Measurements from ENCODE around the gene GPC1. TPM values are rescaled to one million over a fixed set of nuclear protein-coding genes. Genes with fewer than 3 reads are reported as not detected.

Gene GPC1
- total RNA-seq, 2 donors from 2014 or later: 37.8 to 69.7 TPM

DNA sequence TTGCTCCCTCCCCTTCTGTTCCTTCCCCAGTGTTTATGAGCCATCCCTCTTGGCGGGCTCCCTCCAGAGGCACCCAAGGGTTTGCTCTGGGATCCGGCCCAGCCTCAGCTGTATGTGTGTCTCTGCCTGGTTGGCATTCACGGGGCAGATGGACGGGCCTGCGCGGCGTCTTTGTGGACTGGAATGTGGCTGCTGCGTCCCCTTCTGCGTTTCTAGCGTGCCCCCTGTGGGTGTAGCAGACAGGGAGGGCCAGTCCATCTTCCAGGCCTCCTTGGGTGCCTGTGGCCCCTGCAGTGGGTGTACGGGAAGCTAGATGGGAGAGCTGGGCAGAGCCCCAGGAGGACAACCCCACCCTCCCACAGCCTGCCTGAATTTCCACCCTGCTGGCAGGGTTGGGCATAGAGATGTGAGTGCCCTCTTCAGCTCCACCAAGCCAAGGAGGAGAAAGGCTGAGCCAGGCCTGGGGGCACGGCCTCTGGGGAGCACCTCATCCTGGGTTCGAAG lies 15.7 kb downstream of the GPC1 start:
- Mint-ChIP-seq H3K9me3 (no peaks in the 10 kb centered on the region), H3K27ac (no peak overlapping the region), H3K27me3 (ENCODE audit: insufficient read depth) (peaks cover 33% of the 10 kb centered on the region), H3K4me3 (peak overlapping the region; percentile 52), H3K4me1 (peaks cover 17% of the 10 kb centered on the region), H3K36me3 (ENCODE audit: low read depth) (no peaks in the 10 kb centered on the region)
- H3K9me3 ChIP-seq (ENCODE audit: control insufficient read depth, low read length): no peaks in the 10 kb centered on the region
- no peak overlapping the region for H3K9ac ChIP-seq (ENCODE audit: extremely low read depth, low read length, poor library complexity, severe bottlenecking)
- peak; percentile 15 for TF ChIP-seq CTCF (conservative IDR thresholded peaks at IDR 0.05)
- no peak overlapping the region for H3K4me3 ChIP-seq (ENCODE audit: low read length)
- H3K4me1 ChIP-seq (ENCODE audit: control insufficient read depth, insufficient read depth, low read length): peaks cover 3% of the 10 kb centered on the region
- no peak overlapping the region for H3K27ac ChIP-seq (ENCODE audit: low read depth, low read length)
- no peak for DNase-seq
- peaks cover 15% of the 10 kb centered on the region for H3K27me3 ChIP-seq (ENCODE audit: control insufficient read depth, insufficient read depth, low read length, poor library complexity, severe bottlenecking)
- no peaks in the 10 kb centered on the region for H3K36me3 ChIP-seq (ENCODE audit: control insufficient read depth, insufficient read depth, low read length)
- 91 to 95% methylated on average over 7 to 13 of the region's 13 CpGs for WGBS, 2 experiments (ENCODE audit: insufficient coverage in 1 of 2, insufficient read length in 1 of 2)

DNA sequence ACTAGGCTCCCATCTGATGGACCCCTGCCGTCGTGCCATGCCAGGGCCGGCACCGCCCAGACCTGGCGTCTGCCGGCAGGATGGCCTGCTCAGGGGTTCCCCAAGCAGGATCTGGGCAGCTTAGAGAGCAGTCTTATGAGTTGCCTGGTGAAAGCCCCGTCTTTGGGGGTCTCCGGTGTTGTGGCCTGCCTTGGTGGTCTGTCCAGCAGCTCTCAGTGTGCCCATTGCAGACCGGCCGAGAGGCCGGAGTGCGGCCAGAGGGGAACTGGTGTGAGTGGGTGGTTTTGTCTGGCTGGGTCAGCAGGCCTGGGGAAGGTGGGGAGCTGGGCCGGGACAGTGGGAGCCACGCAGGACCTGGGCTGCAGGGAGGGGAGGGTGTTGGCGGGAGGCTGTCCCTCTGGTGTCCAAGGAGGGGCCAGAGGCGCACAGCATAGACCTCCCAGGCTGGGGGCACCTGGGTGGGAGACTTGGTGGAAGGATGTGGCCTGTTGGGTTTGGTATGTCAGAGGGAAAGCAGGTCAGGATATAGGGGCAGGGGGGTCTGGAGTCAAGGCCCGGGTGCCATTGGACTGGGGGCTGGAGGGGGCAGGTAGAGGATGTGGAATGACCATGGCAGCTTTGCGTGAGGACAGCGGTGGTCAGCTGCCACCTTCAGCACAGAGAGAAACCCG lies 16.5 kb downstream of the GPC1 start:
- Mint-ChIP-seq H3K27me3 (ENCODE audit: insufficient read depth) (peaks cover 33% of the 10 kb centered on the region), H3K36me3 (ENCODE audit: low read depth) (no peaks in the 10 kb centered on the region), H3K4me3 (peak overlapping the region; percentile 52), H3K4me1 (peaks cover 17% of the 10 kb centered on the region), H3K9me3 (no peaks in the 10 kb centered on the region), H3K27ac (no peak overlapping the region)
- Histone ChIP-seq H3K4me1 (ENCODE audit: control insufficient read depth, insufficient read depth, low read length) (peaks cover 3% of the 10 kb centered on the region), H3K27ac (ENCODE audit: low read depth, low read length) (no peak overlapping the region), H3K9me3 (ENCODE audit: control insufficient read depth, low read length) (no peaks in the 10 kb centered on the region), H3K9ac (ENCODE audit: extremely low read depth, low read length, poor library complexity, severe bottlenecking) (no peak overlapping the region), H3K27me3 (ENCODE audit: control insufficient read depth, insufficient read depth, low read length, poor library complexity, severe bottlenecking) (peaks cover 15% of the 10 kb centered on the region), H3K4me3 (ENCODE audit: low read length) (peak overlapping the region; percentile 72), H3K36me3 (ENCODE audit: control insufficient read depth, insufficient read depth, low read length) (no peaks in the 10 kb centered on the region)
- WGBS, 2 experiments (ENCODE audit: insufficient coverage in 1 of 2, insufficient read length in 1 of 2): 72 to 89% methylated on average over 5 to 20 of the region's 20 CpGs
- no peak for TF ChIP-seq CTCF (conservative IDR thresholded peaks at IDR 0.05)
- DNase-seq: no peak

GRCh38 chr2:240452462-240453256 lies 17.2 kb downstream of the GPC1 start:
- no peak for TF ChIP-seq CTCF (conservative IDR thresholded peaks at IDR 0.05)
- H3K27ac ChIP-seq (ENCODE audit: low read depth, low read length): peak overlapping the region; percentile 44
- 0% methylated on average over 31 to 101 of the region's 103 CpGs for whole genome bisulfite sequencing, 2 experiments (ENCODE audit: insufficient coverage in 1 of 2, insufficient read length in 1 of 2)
- no peaks in the 10 kb centered on the region for H3K36me3 Mint-ChIP-seq (ENCODE audit: low read depth)
- H3K4me1 ChIP-seq (ENCODE audit: control insufficient read depth, insufficient read depth, low read length): peaks cover 10% of the 10 kb centered on the region
- H3K4me3 Mint-ChIP-seq: peak overlapping the region; percentile 52
- no peak overlapping the region for H3K9ac ChIP-seq (ENCODE audit: extremely low read depth, low read length, poor library complexity, severe bottlenecking)
- H3K9me3 Mint-ChIP-seq: no peaks in the 10 kb centered on the region
- H3K27me3 ChIP-seq (ENCODE audit: control insufficient read depth, insufficient read depth, low read length, poor library complexity, severe bottlenecking): peaks cover 15% of the 10 kb centered on the region
- H3K27ac Mint-ChIP-seq: no peak overlapping the region
- peak overlapping the region; percentile 72 for H3K4me3 ChIP-seq (ENCODE audit: low read length)
- DNase-seq: peak; percentile 89
- H3K27me3 Mint-ChIP-seq (ENCODE audit: insufficient read depth): peaks cover 33% of the 10 kb centered on the region
- H3K9me3 ChIP-seq (ENCODE audit: control insufficient read depth, low read length): no peaks in the 10 kb centered on the region
- peaks cover 17% of the 10 kb centered on the region for H3K4me1 Mint-ChIP-seq
- H3K36me3 ChIP-seq (ENCODE audit: control insufficient read depth, insufficient read depth, low read length): no peaks in the 10 kb centered on the region

All from endodermal cell (in vitro differentiated cells).